M059J (cell line): Measurements from ENCODE around the gene GALNT9. TPM values are rescaled to one million over a fixed set of nuclear protein-coding genes. Genes with fewer than 3 reads are reported as not detected.
A peak's percentile ranks its signal among the peaks of the same experiment; 100 is the strongest.
"Not testable (repeated sequence)": the region's sequence is repeated elsewhere in the genome, so short reads cannot be mapped to it uniquely, and the experiment has no call there.

Experiments
- DNase-seq: peaks from one replicate; pipeline ENCODE4 v3.0.0-alpha.2; 2012; ENCODE audit warnings: low read depth
- total RNA-seq: library from RNA; depleted of rRNA; stranded (reverse); fragments of >200 nt; shearing (Covaris generic); gene quantifications from 2 replicates; pipeline ENCODE4 v1.2.3, GENCODE V29; 2014

The GALNT9 gene
- total RNA-seq, 1 experiment from 2014 or later, result not detected

DNA sequence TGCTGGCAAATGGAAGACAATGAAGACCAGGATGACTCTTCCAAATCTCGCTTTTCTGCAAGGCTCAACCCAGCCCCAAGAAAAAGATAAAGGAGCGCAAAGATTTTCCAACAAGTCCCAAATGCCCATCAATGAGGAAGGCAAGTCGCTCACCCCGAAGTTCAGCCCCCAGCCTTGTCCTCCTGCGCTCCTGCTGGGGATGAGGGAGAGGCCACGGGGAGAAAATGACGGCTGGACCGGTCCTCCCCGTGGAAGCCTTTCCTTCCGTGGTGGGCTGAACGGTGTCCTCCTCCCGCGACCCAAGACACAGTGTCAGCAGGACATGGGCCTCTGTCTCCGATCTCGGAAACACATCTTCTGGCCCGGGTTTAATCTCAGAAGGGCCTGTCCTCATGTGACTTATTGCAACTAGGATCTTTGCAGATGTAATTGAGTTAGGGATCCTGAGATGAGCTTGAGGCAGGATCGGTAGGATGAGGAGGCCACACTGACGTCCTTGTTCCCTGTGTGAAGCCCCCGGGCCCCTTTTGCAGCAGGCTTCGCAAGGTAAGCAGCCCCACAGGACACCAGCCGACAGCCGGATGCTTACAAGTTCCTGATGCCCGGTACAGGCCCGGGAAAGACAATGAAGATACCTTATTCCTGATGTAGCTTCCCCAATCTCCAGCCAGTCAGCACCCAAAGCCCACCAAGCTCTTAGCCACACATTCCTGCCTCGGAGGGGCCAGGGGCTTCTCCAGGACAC is 64.2 kb downstream of the GALNT9 start:
- no peak for DNase-seq

DNA sequence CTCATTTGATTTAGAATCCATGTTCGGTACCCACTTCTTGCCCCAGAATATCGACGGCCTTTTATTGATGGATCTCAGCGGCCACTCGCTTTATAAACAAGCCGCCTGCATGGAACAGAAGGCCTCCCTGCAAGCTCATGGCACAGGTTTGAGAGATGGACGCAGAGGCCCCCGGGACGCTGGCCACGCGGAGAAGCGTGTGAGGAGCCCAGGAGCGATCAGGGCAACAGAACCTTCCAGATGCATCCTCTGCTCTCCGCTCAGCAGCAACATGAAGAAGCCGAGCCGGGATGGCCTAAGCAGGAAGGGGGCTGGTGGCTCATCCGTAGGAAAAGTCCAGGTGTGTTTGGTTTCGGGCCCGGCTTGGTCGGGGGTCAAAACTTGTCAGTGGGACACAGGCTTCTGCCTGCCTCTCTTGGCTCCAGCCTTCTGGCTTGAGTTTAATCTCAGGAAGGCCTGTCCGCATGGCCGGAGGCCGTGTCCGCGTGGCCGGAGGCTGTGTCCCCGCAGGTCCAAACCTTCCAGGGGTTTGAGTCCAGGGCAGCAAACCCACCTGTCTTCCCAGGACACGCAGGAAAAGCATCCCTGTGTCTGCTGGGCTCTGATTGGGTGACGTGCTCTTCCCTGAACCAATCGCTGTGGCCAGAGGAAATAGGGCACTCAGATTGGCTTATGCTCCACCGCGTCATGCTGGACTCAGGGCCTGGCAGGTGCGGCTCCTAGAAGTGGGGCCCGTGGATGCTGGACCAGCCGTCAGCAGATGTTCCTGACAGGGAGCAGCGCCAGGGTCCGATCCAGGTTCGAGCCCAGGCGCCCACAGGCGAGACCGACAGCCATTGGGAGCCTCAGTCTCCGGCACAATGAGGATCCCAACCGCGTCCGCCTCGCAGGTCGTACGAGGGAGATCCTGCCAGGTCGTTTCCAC is 65.0 kb downstream of the GALNT9 start:
- DNase-seq, result no peak

DNA sequence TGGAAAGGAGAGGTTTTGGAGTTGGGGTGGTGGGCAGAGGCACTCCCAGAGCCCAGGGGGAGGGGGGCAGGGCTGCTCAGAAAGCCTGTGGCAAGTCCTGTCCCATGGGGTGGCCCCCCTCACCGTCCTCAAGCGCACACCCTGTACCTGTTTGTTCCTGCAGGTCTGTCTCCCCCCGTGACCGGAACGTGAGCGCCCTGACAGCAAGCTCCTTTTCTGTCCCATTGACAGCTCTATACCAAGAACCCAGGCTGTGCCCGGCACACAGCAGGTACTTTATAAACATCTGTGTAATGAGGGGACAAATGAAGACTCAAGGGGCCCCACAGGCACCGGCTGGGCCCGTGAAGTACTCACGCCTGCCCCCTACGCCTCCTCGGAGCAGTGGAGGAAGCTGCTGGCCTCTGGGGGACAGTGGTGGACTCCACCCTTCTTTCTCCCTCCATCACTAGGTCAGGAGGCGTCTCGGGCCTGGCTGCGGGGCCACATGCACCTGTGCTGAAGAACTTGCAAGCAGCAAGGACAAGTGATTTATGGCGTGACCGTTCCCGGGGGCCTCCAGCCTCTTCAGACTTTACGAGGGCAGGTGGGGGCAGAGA is 65.8 kb downstream of the GALNT9 start:
- no peak for DNase-seq

DNA sequence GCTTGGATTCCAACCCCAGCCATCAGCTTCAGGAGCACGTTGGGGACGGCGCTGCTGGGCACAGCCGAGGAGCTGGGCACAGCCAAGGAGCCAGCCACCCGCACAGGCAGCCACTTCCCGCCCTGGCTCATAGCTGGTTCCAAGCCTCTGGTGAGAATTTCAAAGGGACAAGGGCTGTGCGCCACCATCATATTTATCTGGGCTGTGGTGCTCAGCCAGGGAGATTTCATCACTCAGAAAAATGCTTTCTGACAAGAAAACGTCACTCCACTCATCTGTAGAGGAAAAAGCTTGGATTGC is 66.4 kb downstream of the GALNT9 start:
- DNase-seq, result no peak

DNA sequence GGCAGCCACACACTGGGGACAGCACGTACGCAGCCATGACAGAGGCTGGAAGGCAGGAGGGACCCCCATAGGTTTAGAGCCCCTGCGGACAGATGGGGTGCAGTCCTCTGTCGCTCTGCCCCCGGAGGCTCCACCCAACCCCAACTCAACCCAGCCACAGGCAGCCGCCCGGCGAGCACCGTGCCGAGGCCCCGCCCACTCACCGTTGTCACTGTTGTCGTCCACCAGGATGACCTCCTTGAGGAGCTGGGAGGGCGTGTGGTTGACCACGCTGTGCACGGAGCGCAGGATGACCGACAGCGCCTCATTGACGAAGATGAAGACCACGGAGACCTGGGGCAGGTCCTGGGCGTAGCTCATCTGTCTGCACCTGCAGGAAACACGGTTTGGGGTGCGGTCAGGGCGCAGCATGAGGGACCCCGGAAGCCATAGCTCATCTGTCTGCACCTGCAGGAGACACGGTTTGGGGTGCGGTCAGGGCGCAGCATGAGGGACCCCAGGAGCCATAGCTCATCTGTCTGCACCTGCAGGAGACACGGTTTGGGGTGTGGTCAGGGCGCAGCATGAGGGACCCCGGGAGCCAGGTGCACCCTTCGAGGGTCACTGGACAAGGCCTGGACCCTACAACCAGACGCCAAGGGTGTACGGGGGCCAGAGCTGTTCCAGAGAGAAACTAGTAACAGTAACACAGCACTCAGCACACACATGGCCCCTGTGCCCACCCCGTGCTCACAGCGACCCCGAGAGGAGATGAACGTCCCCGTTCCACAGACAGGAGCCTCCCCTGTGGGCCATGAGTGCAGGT is 66.9 kb downstream of the GALNT9 start:
- DNase-seq, result no peak

DNA sequence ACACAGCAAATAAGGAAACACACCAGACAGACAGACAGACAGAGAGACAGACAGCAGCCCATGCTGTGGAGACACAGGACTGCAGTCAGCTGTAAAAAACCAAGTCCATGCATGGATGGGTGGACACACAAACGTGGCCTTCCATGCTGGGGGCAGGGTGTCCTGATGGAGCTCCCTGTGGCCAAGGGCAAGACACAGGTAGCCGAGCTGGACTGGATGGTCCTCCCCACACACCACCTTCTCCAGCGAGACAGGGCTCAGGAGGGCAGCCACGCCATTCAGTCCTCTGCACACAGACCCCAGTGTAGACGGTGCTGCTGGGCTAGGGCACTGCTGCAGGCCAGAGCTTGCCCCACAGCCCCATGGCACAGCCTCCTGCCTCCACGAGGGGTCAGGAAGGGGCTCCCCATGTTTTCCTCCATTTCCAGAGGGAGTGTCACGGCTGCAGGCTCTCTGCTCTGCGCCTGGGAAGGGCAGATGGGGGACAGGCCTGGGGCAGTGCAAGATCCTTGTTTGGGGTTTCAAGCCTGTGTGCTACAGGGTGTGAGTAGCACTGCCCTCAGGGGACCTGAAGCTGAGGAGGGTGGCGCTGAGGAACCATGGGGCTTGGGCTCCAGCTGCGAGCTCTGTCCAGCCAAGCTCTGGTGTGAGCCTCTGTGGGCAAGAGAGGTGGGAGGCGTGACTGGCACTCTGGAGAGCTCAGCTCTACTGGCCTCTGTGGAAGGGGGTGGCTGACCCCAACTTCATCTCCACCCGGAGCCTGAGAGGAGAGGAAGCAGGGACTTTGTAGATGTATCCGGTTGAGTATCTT is 67.9 kb downstream of the GALNT9 start:
- DNase-seq, result no peak

DNA sequence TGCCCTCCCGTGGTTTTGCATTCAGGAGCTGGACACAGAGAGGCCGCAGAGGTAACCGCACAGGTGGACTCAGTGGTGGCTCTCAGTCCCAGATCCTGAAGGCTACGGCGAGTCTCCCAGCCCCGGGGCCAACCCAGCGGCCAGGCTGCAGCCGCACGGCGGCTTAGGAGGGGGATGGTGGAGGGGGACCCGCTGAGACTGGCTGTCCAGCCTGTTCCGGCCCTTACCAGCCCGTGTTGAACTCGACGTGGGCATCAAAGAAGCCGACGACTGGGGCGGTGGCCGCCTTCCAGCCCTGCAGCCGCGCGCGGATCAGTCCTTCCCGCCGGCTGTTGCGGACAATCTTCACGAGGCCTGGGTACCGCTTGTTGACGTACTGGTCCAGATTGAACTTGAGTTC is 68.7 kb downstream of the GALNT9 start:
- DNase-seq, result no peak

DNA sequence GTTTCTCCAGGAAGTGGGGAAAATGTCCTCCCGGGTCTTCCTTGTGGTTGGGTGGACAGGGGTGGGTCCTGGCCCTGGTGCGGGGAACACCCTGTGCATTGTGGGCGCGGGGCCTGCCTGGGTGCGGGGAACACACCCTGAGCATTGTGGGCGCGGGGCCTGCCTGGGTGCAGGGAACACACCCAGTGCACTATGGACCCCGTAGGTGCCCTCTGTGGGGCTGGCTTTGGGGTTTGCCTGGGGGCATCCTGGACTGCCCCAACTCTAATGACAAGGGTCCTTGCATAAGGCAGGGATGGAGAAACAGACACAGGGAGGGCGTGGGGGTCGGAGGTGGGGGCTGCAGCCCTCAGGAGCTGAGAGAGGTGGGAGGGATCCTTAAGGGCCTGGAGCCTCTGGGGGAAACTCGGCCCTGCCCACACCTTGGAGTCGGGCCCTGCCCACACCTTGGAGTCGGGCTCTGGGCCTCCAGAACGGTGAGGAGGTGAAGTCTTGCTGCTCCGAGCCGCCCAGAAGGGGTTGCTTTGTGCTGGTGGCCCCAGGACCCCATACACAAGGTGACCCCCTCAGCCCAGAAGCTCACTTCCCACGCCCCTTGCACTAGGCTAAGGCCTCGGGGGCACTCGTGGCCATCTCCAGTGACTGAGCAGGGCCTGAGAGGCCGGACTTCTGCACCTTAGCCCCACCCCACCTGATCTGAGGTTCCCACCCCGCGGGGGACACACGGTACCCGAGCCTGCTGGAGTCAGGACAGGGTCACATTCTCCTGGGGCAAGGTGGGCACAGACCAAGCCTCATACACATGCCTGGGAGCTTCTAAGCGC is 69.3 kb downstream of the GALNT9 start:
- no peak for DNase-seq

DNA sequence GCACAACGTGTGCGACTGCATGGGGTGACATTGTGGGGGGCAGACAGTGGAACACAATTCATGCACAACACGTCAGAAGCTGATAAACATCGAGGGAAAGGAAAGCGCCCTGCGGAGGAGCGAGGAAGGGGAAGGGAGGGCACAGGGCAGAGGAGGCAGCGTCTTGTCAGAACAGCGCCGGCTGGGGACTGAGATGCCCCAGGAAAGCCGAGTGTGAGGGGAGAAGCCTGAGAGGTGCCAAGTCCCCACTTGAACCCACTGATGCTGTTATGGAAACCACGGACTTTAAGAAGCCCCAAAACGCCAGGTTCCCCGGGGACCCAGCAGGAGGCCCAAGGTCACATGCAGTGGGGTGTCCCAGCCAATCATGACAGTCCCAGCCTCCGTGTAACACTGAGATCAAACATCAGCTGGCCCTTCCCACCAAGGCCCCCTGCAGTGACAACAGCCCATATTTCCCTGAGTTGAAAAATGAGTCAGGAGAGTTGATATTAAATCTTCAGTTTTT is 70.0 kb downstream of the GALNT9 start:
- DNase-seq, result peak; percentile 12

DNA sequence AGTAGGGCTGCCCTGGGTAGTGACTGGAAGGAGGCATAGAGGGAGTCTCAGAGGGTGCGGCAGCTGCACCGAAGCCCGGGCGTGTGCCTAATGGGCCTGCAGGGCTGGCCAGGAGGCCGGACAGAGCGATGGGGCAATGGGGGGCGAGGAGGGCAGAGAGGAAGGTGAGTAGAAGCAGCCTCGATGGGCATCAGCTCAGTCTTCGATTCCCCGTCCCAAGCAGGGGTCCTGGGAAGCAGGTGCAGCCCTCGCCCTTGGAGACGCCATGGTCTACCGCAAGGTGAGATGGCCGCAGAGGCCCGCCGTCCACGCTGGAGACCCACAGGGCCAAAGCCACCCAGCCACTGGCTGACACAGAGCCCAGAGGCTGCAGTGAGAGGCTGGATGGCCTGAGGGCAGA is 70.8 kb downstream of the GALNT9 start:
- no peak for DNase-seq

DNA sequence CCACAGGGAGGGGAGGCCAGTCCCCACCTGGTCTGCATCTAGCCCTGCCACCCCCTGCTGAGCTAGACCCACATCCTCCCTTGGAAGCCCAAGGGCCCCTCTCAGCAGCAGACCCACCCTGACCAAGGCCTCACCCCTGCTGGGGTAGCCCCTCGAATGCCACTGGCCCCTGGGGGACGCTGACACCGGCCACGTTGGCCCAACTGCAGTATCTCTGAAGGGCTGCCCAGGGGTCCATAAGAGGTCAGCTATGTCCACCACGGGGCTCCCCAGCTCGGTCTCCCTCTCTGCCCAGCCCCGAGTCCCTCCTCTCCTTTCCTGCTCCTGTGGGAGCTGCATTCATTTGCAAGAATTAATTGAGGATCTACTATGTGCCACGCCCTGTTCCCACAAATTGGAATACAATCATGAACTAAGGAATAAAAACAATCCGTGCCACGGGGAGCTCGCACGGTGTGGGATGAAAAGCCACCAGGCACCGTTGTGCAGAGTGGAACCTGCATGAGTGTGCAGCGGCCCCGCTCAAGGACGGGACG is 71.4 kb downstream of the GALNT9 start:
- no peak for DNase-seq

DNA sequence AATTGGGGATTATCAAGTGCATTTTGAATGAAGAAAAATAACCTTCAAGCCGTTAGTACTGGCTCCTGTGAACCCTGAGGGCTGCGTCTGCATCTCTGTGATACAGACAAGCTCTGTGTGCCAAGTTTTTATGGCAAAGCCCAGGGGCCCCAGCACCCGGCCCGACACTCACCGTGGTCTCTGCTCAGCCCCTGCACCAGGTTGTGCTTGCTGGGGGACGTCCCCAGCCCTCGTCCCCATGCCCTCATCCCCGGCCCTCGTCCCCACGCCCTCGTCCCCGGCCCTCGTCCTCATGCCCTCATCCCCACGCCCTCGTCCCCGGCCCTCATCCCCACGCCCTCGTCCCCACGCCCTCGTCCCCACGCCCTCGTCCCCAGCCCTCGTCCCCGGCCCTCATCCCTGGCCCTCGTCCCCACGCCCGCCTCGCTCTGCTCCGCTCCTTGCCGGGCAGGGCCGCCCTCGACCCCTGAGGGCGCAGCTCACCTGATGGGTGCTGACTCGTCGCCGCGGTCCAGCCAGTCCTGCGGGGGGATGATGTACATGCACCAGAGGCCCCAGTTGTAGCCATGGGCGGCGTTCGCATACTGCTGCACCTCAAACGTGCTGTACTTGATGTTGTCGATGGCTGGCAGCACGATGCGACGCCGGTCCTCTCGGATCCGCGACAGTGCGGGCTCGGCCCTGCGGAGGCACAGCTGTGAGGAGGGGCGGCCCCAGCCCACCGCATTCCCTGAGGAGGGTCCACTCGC is 72.0 kb downstream of the GALNT9 start:
- no peak for DNase-seq

DNA sequence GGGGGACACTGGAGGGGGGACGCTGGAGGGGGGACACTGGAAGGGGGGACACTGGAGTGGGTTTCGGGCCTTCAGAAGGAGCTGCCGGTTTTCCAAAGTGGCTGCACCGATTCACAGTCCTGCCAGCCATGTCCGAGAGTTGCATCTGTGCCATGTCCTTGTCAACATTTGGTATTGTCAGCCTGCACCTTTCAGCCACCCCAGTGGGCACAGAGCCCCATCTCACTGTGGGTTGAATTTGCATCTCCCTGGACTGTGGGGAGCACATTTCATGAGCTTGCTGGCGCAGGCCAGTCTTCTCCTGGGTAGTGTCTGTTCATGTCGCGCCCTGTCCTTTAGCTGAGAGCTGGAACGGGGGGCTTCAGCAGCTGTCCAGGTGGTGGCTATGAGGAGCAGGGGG is 72.7 kb downstream of the GALNT9 start:
- no peak for DNase-seq

DNA sequence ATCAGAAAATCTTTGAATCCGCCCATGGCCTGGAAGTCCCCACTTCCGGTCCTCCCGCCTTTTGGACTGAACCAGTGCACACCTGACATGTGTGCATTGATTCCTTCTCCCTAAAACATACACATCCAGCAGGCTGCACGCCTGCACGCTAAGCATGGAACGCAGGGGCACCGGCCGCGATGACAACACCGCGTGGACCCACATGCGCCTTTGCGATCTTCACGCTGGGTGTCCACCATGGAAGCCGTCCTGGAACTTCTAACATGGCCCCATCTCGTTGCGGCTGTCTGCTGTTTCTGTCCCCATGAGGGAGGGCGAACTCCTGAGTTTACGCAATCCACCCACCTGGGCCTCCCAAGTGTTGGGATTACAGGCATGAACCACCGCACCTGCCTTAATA is 73.7 kb downstream of the GALNT9 start:
- no peak for DNase-seq

DNA sequence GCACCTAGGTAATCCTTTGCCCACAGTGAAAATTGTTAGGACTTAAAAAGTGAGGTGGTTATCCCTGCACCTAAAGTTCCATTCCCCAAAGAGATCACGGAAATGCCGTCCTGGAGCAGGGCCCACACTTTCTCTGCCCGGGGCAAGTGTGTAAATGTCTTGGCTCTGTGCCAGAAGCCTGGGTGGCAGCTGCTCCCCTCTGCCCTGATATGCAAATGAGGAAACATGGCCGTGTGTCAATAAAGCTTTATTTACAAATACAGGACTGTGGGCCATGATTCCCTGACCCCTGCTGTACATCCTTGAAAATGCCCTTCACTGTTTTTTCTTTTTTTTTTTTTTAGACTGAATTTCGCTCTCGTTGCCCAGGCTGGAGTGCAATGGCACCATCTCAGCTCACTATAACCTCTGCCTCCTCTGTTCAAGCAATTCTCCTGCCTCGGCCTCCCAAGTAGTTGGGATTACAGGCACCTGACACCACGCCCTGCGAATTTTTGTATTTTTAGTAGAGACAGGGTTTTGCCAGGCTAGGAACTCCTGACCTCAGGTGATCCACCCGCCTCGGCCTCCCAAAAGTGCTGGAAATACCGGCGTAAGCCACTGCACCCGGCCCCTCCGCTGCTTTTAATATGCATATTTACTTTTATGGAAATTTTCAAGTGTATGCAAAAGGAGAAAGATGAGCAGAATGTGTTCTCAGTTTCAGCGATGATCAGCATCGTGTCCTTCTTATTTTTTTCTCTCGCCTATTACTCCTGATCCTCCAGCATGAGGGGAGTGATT is 75.5 kb downstream of the GALNT9 start:
- DNase-seq, result no peak

DNA sequence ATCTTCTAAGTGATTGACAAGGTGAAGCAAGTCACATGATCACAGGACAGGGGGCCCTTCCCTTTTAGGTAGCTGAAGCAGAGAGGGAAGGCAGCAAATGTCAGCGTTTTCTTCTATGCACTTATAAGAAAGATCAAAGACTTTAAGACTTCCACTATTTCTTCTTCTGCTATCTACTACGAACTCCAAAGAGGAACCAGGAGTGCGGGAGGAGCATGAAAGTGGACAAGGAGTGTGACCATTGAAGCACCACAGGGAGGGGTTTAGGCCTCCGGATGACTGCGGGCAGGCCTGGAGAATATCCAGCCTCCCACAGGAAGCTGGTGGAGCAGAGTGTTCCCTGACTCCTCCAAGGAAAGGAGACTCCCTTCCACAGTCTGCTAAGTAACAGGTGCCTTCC is 76.4 kb downstream of the GALNT9 start:
- DNase-seq, result not testable (repeated sequence)

DNA sequence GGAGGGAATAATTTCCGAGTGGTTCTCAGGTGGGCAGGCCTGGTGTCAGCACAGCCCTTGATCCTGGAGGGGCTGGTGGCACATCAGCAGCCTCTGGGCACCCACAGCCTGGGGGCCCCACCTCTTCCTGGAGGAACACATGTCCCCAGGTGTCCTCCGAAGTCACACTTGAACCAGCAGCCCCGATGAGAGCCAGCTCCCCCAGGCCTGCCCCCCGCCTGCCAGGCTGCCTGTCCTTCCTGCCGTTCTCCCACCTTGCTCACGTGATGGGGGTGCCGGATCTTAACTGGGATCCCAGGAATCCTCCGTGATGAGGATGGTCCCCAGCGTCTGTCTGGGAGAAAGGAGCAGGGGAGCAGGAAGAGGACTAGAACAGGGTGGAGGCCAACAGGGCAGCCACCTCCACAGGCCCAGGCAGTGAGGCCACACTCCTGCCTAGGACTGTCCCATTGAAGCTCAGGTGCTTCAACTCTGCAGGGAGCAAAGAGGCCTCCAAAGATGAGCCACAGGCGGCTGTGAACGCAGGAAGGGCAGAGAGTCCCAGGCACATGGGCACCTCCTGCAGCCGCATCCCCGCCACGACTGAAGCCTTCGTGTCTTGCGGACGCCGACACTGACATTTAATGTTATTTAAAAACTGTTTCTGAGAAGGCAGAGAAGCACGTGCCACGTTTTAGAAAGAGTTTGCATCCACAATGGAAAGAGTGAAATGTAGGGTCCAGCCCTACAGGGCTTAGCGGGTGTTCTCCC is 77.5 kb downstream of the GALNT9 start:
- DNase-seq, result no peak
